ENCODE measurements around the gene ARHGEF19. TPM values are rescaled to one million over a fixed set of nuclear protein-coding genes. Genes with fewer than 3 reads are reported as not detected.
A peak's percentile ranks its signal among the peaks of the same experiment; 100 is the strongest.

Gene ARHGEF19
- total and polyA plus RNA-seq, 2 of the 13 experiments (the other 11 are each of a cell fraction or from before 2014, with no cell fraction given), result 1.7 to 1.8 TPM

DNA sequence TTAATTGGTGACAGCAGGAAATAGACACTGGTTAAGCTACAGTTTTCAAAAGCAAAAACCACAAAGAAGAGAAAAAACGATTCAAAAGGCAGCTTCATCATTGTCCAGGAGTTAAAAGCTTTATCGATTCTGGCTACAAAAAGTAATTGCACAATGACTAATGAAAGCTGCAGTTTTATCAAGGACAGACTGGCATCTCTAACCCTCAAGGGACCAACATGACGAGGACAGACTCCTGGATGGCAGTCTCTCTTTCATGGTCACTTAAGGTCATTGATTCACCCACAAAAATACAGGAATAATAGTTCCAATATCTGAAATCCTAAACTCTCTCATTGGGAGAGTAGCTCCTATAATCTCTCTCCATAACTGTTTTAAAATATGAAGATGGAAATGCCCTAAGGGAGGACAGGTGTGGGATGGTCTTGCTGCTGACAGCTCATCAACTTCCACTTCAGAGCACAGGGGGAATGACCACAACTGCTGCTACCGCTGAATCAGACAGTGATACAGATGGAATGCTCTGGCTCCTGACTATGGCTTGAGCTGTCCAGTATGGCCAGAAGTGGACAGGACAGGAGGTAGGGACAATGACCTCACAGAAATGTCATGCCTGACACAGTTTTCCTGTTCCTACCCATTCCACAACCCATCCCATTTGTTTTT is 41.9 kb upstream of the ARHGEF19 start:
- Histone ChIP-seq H3K4me2 (ENCODE audit: low read depth, low read length) (no peak overlapping the region), H3K4me1 (ENCODE audit: insufficient read depth, low read length) (peaks cover 6% of the 10 kb centered on the region; the same call in 1 of the 2 replicates), H3K9ac (ENCODE audit: insufficient read depth, low read depth, low read length) (no peak overlapping the region), H3K27me3 (ENCODE audit: control insufficient read depth in 1 of 2, insufficient read depth in 2 of 2, low read length in 2 of 2) (no peaks in the 10 kb centered on the region), H3K9me3 (ENCODE audit: low read length) (no peaks in the 10 kb centered on the region), H4K20me1 (ENCODE audit: insufficient read depth, low read length) (no peaks in the 10 kb centered on the region), H3K36me3 (replicated peaks in 1 of 2; ENCODE audit: control insufficient read depth in 1 of 2, insufficient read depth in 2 of 2, low read length in 2 of 2) (peaks cover 12 to 67% of the 10 kb centered on the region in 2 experiments), H3K27ac (ENCODE audit: extremely low read length, insufficient read depth, low read length) (no peak overlapping the region), H3K79me2 (ENCODE audit: insufficient read depth, low read length) (no peaks in the 10 kb centered on the region), H2AFZ (ENCODE audit: low read length) (no peak overlapping the region), H3K4me3 (replicated peaks in 1 of 3; ENCODE audit: insufficient read depth in 1 of 3, low read depth in 2 of 3, low read length in 3 of 3) (no peak overlapping the region)
- ChIA-PET POLR2A (no interaction called here), CTCF (ENCODE audit: low intra/inter-chr PET ratio, low total read pairs) (no interaction called here)
- FAIRE-seq (no peak), DNase-seq (ENCODE audit: low spot score) (no peak), ATAC-seq (no peak)
- BruUV-seq (replicated peaks), result no TSS peak
- in situ Hi-C loops (cut with HindIII; ENCODE audit: extremely low pct_ligation_motif_present, low pct_unique_long_range_greater_than_20kb) (no loop called here), intact Hi-C loops (cut with micrococcal nuclease; ENCODE audit: unreplicated experiment) (no loop called here)
- WGBS (ENCODE audit: low lambda C conversion rate), result 87% methylated on average over 4 of the region's 4 CpGs
- no peak for TF ChIP-seq ZNF670 (CRISPR knock-in tag; IDR thresholded peaks at IDR 0.05; ENCODE audit: borderline replicate concordance)
- no peak for TF ChIP-seq ZKSCAN1 (IDR thresholded peaks at IDR 0.05; ENCODE audit: low read length)

DNA sequence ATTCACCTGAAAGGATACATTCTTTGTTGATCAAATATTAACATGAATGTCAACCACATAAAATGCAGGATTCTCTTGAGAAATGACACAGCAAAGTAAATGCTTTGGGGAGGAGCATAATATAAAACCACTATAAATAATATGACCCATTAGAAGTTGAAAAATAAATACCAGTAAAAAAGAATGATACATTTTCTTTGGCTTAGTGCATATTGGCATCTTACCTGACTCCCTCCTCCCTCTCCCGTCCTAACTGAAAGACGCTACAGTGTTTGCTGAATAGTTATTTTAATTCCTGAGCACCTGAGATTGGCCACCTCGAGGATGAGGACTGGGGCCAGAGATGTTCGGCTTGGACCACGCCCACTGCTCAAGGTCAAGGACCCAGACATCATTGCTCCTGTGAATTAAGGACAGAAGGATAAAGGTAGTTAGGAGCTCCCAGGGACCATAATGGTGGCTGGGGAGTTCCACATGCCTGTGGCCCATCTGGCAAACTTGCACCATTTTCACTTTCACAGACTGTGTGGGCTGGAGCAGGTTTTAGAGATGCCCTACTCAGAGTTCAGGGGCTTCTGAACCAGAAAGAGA is 41.0 kb upstream of the ARHGEF19 start:
- FAIRE-seq, result no peak
- no peak overlapping the region for H2AFZ ChIP-seq (ENCODE audit: low read length)
- no peaks in the 10 kb centered on the region for H4K20me1 ChIP-seq (ENCODE audit: insufficient read depth, low read length)
- H3K9me3 ChIP-seq (ENCODE audit: low read length), result no peaks in the 10 kb centered on the region
- H3K27me3 ChIP-seq (ENCODE audit: control insufficient read depth in 1 of 2, insufficient read depth in 2 of 2, low read length in 2 of 2), result no peaks in the 10 kb centered on the region
- no peak overlapping the region for H3K4me3 ChIP-seq (replicated peaks in 1 of 3; ENCODE audit: insufficient read depth in 1 of 3, low read depth in 2 of 3, low read length in 3 of 3)
- no peak for DNase-seq (ENCODE audit: low spot score)
- CTCF ChIA-PET (ENCODE audit: low intra/inter-chr PET ratio, low total read pairs), result no interaction called here
- WGBS (ENCODE audit: low lambda C conversion rate), result 96% methylated on average over 5 of the region's 5 CpGs
- H3K36me3 ChIP-seq (replicated peaks in 1 of 2; ENCODE audit: control insufficient read depth in 1 of 2, insufficient read depth in 2 of 2, low read length in 2 of 2), result peaks cover 12 to 71% of the 10 kb centered on the region in 2 experiments
- no peak for ATAC-seq
- no TSS peak for BruUV-seq (replicated peaks)
- TF ChIP-seq RBM22 (optimal IDR thresholded peaks at IDR 0.05; ENCODE audit: low read length) (peak; percentile 27), ZNF569 (CRISPR knock-in tag; IDR thresholded peaks at IDR 0.05; ENCODE audit: borderline replicate concordance) (no peak)
- TF ChIP-seq, protein P1, sequence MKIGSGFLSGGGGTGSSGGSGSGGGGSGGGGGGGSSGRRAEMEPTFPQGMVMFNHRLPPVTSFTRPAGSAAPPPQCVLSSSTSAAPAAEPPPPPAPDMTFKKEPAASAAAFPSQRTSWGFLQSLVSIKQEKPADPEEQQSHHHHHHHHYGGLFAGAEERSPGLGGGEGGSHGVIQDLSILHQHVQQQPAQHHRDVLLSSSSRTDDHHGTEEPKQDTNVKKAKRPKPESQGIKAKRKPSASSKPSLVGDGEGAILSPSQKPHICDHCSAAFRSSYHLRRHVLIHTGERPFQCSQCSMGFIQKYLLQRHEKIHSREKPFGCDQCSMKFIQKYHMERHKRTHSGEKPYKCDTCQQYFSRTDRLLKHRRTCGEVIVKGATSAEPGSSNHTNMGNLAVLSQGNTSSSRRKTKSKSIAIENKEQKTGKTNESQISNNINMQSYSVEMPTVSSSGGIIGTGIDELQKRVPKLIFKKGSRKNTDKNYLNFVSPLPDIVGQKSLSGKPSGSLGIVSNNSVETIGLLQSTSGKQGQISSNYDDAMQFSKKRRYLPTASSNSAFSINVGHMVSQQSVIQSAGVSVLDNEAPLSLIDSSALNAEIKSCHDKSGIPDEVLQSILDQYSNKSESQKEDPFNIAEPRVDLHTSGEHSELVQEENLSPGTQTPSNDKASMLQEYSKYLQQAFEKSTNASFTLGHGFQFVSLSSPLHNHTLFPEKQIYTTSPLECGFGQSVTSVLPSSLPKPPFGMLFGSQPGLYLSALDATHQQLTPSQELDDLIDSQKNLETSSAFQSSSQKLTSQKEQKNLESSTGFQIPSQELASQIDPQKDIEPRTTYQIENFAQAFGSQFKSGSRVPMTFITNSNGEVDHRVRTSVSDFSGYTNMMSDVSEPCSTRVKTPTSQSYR (CRISPR knock-in tag; IDR thresholded peaks at IDR 0.05; ENCODE audit: borderline replicate concordance), result no peak
- no peak overlapping the region for H3K4me2 ChIP-seq (ENCODE audit: low read depth, low read length)
- no peak overlapping the region for H3K27ac ChIP-seq (ENCODE audit: extremely low read length, insufficient read depth, low read length)
- H3K9ac ChIP-seq (ENCODE audit: insufficient read depth, low read depth, low read length), result no peak overlapping the region
- peaks cover 6% of the 10 kb centered on the region; the same call in 1 of the 2 replicates for H3K4me1 ChIP-seq (ENCODE audit: insufficient read depth, low read length)
- intact Hi-C loops (cut with micrococcal nuclease; ENCODE audit: unreplicated experiment), result no loop called here
- POLR2A ChIA-PET, result no interaction called here
- no peaks in the 10 kb centered on the region for H3K79me2 ChIP-seq (ENCODE audit: insufficient read depth, low read length)
- in situ Hi-C loops (cut with HindIII; ENCODE audit: extremely low pct_ligation_motif_present, low pct_unique_long_range_greater_than_20kb), result no loop called here

Measured in HepG2 (cell line).